GM19240 (cell line): ENCODE measurements around the gene PPM1J.
A peak's percentile ranks its signal among the peaks of the same experiment; 100 is the strongest.
"Not testable (repeated sequence)": the region's sequence is repeated elsewhere in the genome, so short reads cannot be mapped to it uniquely, and the experiment has no call there.

Experiments used
- DNase-seq: peaks from one replicate; pipeline ENCODE4 v3.0.0; 2011; ENCODE audit warnings: low spot score; ENCODE audit not compliant: insufficient read length

Gene PPM1J

GRCh38 chr1:112715264-112716053 lies at the start of gene PPM1J:
PPM1J (minus strand) TSS chr1:112715332; CDS start chr1:112715301, 31 bp downstream.
- peak; percentile 96 for DNase-seq

GRCh38 chr1:112762541-112763500 lies 47.7 kb upstream of the PPM1J start:
- no peak for DNase-seq

GRCh38 chr1:112761714-112762480 lies 46.8 kb upstream of the PPM1J start:
- DNase-seq, result no peak

- DNase-seq, result no peak
Measured at GRCh38 chr1:112759228-112759627, 44.1 kb upstream of the PPM1J start.

- no peak for DNase-seq
Measured at GRCh38 chr1:112754116-112754628, 39.0 kb upstream of the PPM1J start.

- DNase-seq, result no peak
Measured at GRCh38 chr1:112748396-112748795, 33.3 kb upstream of the PPM1J start.

- DNase-seq, result no peak
Measured at GRCh38 chr1:112744009-112744578, 29.0 kb upstream of the PPM1J start.

GRCh38 chr1:112743174-112744008 lies 28.3 kb upstream of the PPM1J start:
- DNase-seq, result no peak

- DNase-seq, result no peak
Measured at GRCh38 chr1:112737573-112737972, 22.4 kb upstream of the PPM1J start.

GRCh38 chr1:112735752-112736151 lies 20.6 kb upstream of the PPM1J start:
- DNase-seq, result no peak

- DNase-seq, result no peak
Measured at GRCh38 chr1:112731451-112731850, 16.3 kb upstream of the PPM1J start.

GRCh38 chr1:112729909-112730308 lies 14.8 kb upstream of the PPM1J start:
- DNase-seq, result no peak

GRCh38 chr1:112729011-112729410 lies 13.9 kb upstream of the PPM1J start:
- not testable (repeated sequence) for DNase-seq

GRCh38 chr1:112728306-112728971 lies 13.3 kb upstream of the PPM1J start:
- DNase-seq, result not testable (repeated sequence)

GRCh38 chr1:112727716-112728115 lies 12.6 kb upstream of the PPM1J start:
- no peak for DNase-seq

GRCh38 chr1:112724240-112724639 lies 9.1 kb upstream of the PPM1J start:
- DNase-seq, result not testable (repeated sequence)

- DNase-seq, result no peak
Measured at GRCh38 chr1:112723511-112723839, 8.3 kb upstream of the PPM1J start.

GRCh38 chr1:112722601-112723510 lies 7.7 kb upstream of the PPM1J start:
- DNase-seq, result no peak
